GM12878 (cell line): ENCODE measurements around the gene HNRNPAB. TPM values are rescaled to one million over a fixed set of nuclear protein-coding genes. Genes with fewer than 3 reads are reported as not detected.
"Not testable (repeated sequence)": the region's sequence is repeated elsewhere in the genome, so short reads cannot be mapped to it uniquely, and the experiment has no call there.

Experiments used
- ATAC-seq: fragments of 200-7000 bp; cut with Tn5 transposase; 3 replicates; pipeline ENCODE4 v1.9.1; 2020; ENCODE audit warnings: mild to moderate bottlenecking, moderate library complexity
- BruUV-seq: library from RNA; stranded (reverse); fragments of 400-500 nt; replicated peaks from 2 replicates; lab custom pipeline; 2021; lab: Mats Ljungman, UMichigan
- CTCF ChIA-PET: fragments of 300-600 bp; sonication (Branson Sonifier 250); formaldehyde crosslinking; extraction: SDS; loops from one replicate; lab custom pipeline; 2021; ENCODE audit warnings: inconsistent platforms; lab: Yijun Ruan, JAX
- POLR2A ChIA-PET: fragments of 350-600 bp; formaldehyde crosslinking; extraction: SDS; loops from one replicate; lab custom pipeline; 2021; ENCODE audit warnings: inconsistent platforms; lab: Charles Lee
- RAD21 ChIA-PET: fragments of 300-600 bp; sonication (Branson Sonifier 250); formaldehyde crosslinking; loops from one replicate; lab custom pipeline; 2023; ENCODE audit warnings: antibody characterized with exemption; ENCODE audit not compliant: unreplicated experiment; lab: Charles Lee
- SMC1A ChIA-PET: fragments of 300-600 bp; sonication (Branson Sonifier 250); formaldehyde crosslinking; loops from one replicate; lab custom pipeline; 2023; ENCODE audit not compliant: unreplicated experiment, uncharacterized antibody; lab: Charles Lee
- DNase-seq: peaks from one replicate; pipeline ENCODE4 v3.0.0-alpha.2; 2011; ENCODE audit warnings: low read depth, low spot score
- FAIRE-seq: peaks from 3 replicates; lab custom pipeline; 2011; peaks lifted over from hg19 to GRCh38; lab: Jason Lieb, UNC
- H2AFZ ChIP-seq: 2 replicates; pipeline ENCODE4 v1.6.0; 2011; ENCODE audit warnings: low read depth, low read length, control low read depth; ENCODE audit not compliant: control insufficient read depth
- H3K27ac ChIP-seq: 2 replicates; pipeline ENCODE4 v1.5.1; 2011; ENCODE audit warnings: control low read depth; ENCODE audit not compliant: control insufficient read depth, insufficient read depth
- H3K27me3 ChIP-seq, 2 experiments: replicated peaks in 1 of 2; 2 replicates each; pipeline versions ENCODE4 v1.6.0 to v1.6.1; 2011; ENCODE audit warnings: low read length in 1 of 2; ENCODE audit not compliant: control insufficient read depth in 2 of 2, insufficient read depth in 2 of 2
- H3K36me3 ChIP-seq, 2 experiments: 2 replicates each; pipeline ENCODE4 v1.5.1; 2011; ENCODE audit warnings: low read length in 1 of 2; ENCODE audit not compliant: control insufficient read depth in 2 of 2, insufficient read depth in 2 of 2
- H3K4me1 ChIP-seq: 2 replicates; pipeline ENCODE4 v1.6.1; 2011; ENCODE audit warnings: mild to moderate bottlenecking, low read length, moderate library complexity, mixed read lengths; ENCODE audit not compliant: control insufficient read depth, insufficient read depth
- H3K4me2 ChIP-seq: 2 replicates; pipeline ENCODE4 v1.6.0; 2011; ENCODE audit warnings: control low read depth; ENCODE audit not compliant: control insufficient read depth, insufficient read depth
- H3K4me3 ChIP-seq: fragments of 200-600 bp; sonication (generic); 2 replicates; pipeline ENCODE4 v1.5.1; 2016
- H3K79me2 ChIP-seq: 2 replicates; pipeline ENCODE4 v1.6.0; 2011; ENCODE audit warnings: low read length; ENCODE audit not compliant: control insufficient read depth, insufficient read depth
- H3K9ac ChIP-seq: 2 replicates; pipeline ENCODE4 v1.8.0; 2011; ENCODE audit warnings: low read length, control low read depth, mixed read lengths; ENCODE audit not compliant: control insufficient read depth, insufficient read depth
- H3K9me3 ChIP-seq: replicated peaks from 3 replicates; pipeline ENCODE4 v1.5.1; 2011; ENCODE audit warnings: mild to moderate bottlenecking, low read length; ENCODE audit not compliant: control insufficient read depth, insufficient read depth
- H4K20me1 ChIP-seq: 2 replicates; pipeline ENCODE4 v1.6.0; 2011; ENCODE audit not compliant: control insufficient read depth, insufficient read depth
- CBFB ChIP-seq: IDR thresholded peaks from 2 replicates; pipeline ENCODE4 v1.6.1; 2016; ENCODE audit warnings: antibody characterized with exemption, low read depth
- CBX3 ChIP-seq: fragments of 200-600 bp; sonication (generic); IDR thresholded peaks from 2 replicates; pipeline ENCODE4 v1.6.1; 2016; ENCODE audit warnings: low read depth, borderline replicate concordance
- CBX5 ChIP-seq: sonication (generic); IDR thresholded peaks from 2 replicates; pipeline ENCODE4 v1.6.1; 2016; ENCODE audit warnings: low read depth, moderate library complexity, mild to moderate bottlenecking, inconsistent platforms
- CHD4 ChIP-seq: fragments of 200-600 bp; sonication (generic); IDR thresholded peaks from 2 replicates; pipeline ENCODE4 v1.6.1; 2016; ENCODE audit warnings: mild to moderate bottlenecking
- CREM ChIP-seq: IDR thresholded peaks from 2 replicates; pipeline ENCODE4 v1.6.1; 2014; ENCODE audit warnings: antibody characterized with exemption, low read depth
- EP300 ChIP-seq, 2 experiments: fragments of 150-350 bp in 1 of 2; IDR thresholded peaks; 2 replicates each; pipeline ENCODE4 v1.6.1; 2011 to 2012; ENCODE audit warnings: low read depth in 2 of 2, low read length in 2 of 2, borderline replicate concordance in 1 of 2, improper control_type of control experiment in 1 of 2, inconsistent platforms in 1 of 2; ENCODE audit not compliant: control insufficient read depth in 1 of 2
- EZH2 ChIP-seq: IDR thresholded peaks from 2 replicates; pipeline ENCODE4 v1.6.1; 2012; ENCODE audit warnings: low read depth, mild to moderate bottlenecking, control low read depth, inconsistent platforms, low read length, borderline replicate concordance; ENCODE audit not compliant: control insufficient read depth
- FOXM1 ChIP-seq: IDR thresholded peaks from 2 replicates; pipeline ENCODE4 v1.6.1; 2012; ENCODE audit warnings: low read depth, mild to moderate bottlenecking, inconsistent platforms, low read length, moderate library complexity
- GABPA ChIP-seq: IDR thresholded peaks from 2 replicates; pipeline ENCODE4 v1.6.1; 2014; ENCODE audit warnings: antibody characterized with exemption, low read depth, mild to moderate bottlenecking, inconsistent platforms
- JUNB ChIP-seq: IDR thresholded peaks from 2 replicates; pipeline ENCODE4 v1.6.1; 2016; ENCODE audit warnings: antibody characterized with exemption, mild to moderate bottlenecking
- KAT2A ChIP-seq: conservative IDR thresholded peaks from 2 replicates; pipeline ENCODE4 v1.6.1; 2011; ENCODE audit warnings: low read depth, low read length; ENCODE audit not compliant: control insufficient read depth
- LARP7 ChIP-seq: fragments of 450-650 bp; IDR thresholded peaks from 2 replicates; pipeline ENCODE4 v1.6.1; 2017; ENCODE audit warnings: mild to moderate bottlenecking
- MYC ChIP-seq: IDR thresholded peaks from 2 replicates; pipeline ENCODE4 v1.6.1; 2011; ENCODE audit warnings: mild to moderate bottlenecking, low read length, moderate library complexity, inconsistent platforms; ENCODE audit not compliant: insufficient read depth, insufficient replicate concordance, insufficient read length, severe bottlenecking
- NFYA ChIP-seq: IDR thresholded peaks from 2 replicates; pipeline ENCODE4 v1.6.1; 2011; ENCODE audit warnings: low read depth, mild to moderate bottlenecking, low read length, improper control_type of control experiment, borderline replicate concordance
- RAD21 ChIP-seq: IDR thresholded peaks from 2 replicates; pipeline ENCODE4 v1.6.1; 2011; ENCODE audit warnings: mild to moderate bottlenecking, low read depth, low read length, moderate library complexity; ENCODE audit not compliant: insufficient read depth
- SIX5 ChIP-seq: IDR thresholded peaks from 2 replicates; pipeline ENCODE4 v1.6.1; 2011; ENCODE audit warnings: mild to moderate bottlenecking, low read depth, low read length, moderate library complexity; ENCODE audit not compliant: severe bottlenecking
- STAT1 ChIP-seq: fragments of 450-650 bp; conservative IDR thresholded peaks from 2 replicates; pipeline ENCODE4 v1.6.1; 2014; ENCODE audit warnings: antibody characterized with exemption, mild to moderate bottlenecking
- WGBS: methylation state at CpG from one replicate; pipeline ENCODE4 v1.1.6; 2016; ENCODE audit warnings: low lambda C conversion rate; ENCODE audit not compliant: insufficient replicate concordance, insufficient coverage; ENCODE audit errors: missing lambda C conversion rate; 5-methylcytosine and 5-hydroxymethylcytosine counted together
- in situ Hi-C: fragments of 300-500 bp; cut with MboI; formaldehyde crosslinking; loops from 9 replicates; pipeline ENCODE4 v1.14.3; 2018; ENCODE audit warnings: mixed read lengths
- intact Hi-C: fragments of 100-400 bp; cut with micrococcal nuclease; formaldehyde crosslinking; loops from one replicate; pipeline ENCODE4 v1.14.2; 2022; ENCODE audit not compliant: unreplicated experiment
- polyA plus RNA-seq, 11 experiments: library from polyadenylated mRNA; depleted of rRNA in 4 of 11; unstranded in 6 of 11; stranded (reverse) in 5 of 11; fragments of >200 nt; fragmentation: Nextera tagmentation in 4 of 11; fragmentation: Illumina TruSeq in 1 of 11; extraction: Ambion mirVana in 4 of 11; extraction: Trizol in 1 of 11; gene quantifications; 1 replicate in 1 of 11; 2 replicates in 10 of 11; pipeline versions ENCODE4 v1.2.1 to v1.2.3, GENCODE V29; 2011 to 2016; ENCODE audit warnings: inconsistent platforms in 2 of 11, missing spikeins in 2 of 11, low read depth in 1 of 11
- total RNA-seq, 4 experiments: library from RNA; depleted of rRNA in 3 of 4; stranded (reverse); fragments of >200 nt in 3 of 4; fragmentation: Illumina TruSeq in 1 of 4; extraction: Trizol in 1 of 4; gene quantifications; 2 replicates each; pipeline versions ENCODE4 v1.2.1 to v1.2.3, GENCODE V29; 2013 to 2021
- TF ChIP-seq, protein P1 (sequence below): fragments of 450-650 bp; formaldehyde crosslinking; IDR thresholded peaks from 2 replicates; pipeline ENCODE4 v1.4.0; 2022; ENCODE audit warnings: mild to moderate bottlenecking, moderate library complexity

The HNRNPAB gene
- total and polyA plus RNA-seq, 10 of the 15 experiments (the other 5 are each of a cell fraction or from before 2014, with no cell fraction given) = 42.3 to 330 (median 230) TPM

DNA sequence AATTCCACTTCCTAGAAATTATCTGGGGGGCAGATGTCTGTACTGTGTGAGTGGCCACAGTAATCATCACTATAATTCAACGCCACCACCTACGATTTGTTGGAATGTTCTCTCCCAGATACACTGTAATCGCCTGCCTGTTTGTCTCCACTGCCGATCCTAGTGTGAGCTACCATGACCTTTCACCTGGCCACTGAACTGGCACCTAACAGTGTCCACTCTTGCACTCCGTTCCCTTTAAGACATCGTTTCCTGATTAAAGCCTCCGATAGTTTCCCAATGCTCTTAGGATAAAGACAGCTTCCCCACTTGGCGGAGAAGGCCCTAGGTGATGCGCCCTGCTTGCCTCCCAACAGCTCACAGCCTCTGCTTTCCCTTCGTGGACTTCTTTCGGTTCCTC lies 24.3 kb downstream of the HNRNPAB start:
- no peak overlapping the region for H3K9ac ChIP-seq
- no peaks in the 10 kb centered on the region for H3K9me3 ChIP-seq
- ChIA-PET SMC1A (no interaction called here), POLR2A (interaction anchor here (0.7 kb wide), 1 partner anchor 16 kb away, joined by 3 read pairs; no protein-coding TSS in a partner anchor), CTCF (interaction anchor here (0.9 kb wide), 1 partner anchor 22 kb away, joined by 4 read pairs; no protein-coding TSS in a partner anchor), RAD21 (no interaction called here)
- DNase-seq (no peak), ATAC-seq (no peak), FAIRE-seq (no peak)
- H3K4me2 ChIP-seq = no peak overlapping the region
- H3K4me3 ChIP-seq = no peak overlapping the region
- H3K27ac ChIP-seq = no peak overlapping the region
- in situ Hi-C loops = no loop called here
- no peak overlapping the region for H2AFZ ChIP-seq
- intact Hi-C loops = no loop called here
- peaks cover 10% of the 10 kb centered on the region for H3K4me1 ChIP-seq
- 90% methylated on average over 11 of the region's 11 CpGs for WGBS
- no peaks in the 10 kb centered on the region for H3K27me3 ChIP-seq
- TF ChIP-seq JUNB = no peak
- TF ChIP-seq LARP7 = no peak
- no peak for TF ChIP-seq STAT1
- no peak for TF ChIP-seq MYC
- TF ChIP-seq EP300 (IDR thresholded peaks at IDR 0.05; ENCODE audit: borderline replicate concordance in 1 of 2, control insufficient read depth in 1 of 2, low read depth in 2 of 2, low read length in 2 of 2) = no peak
- no peak for TF ChIP-seq EZH2
- TF ChIP-seq KAT2A = no peak
- TF ChIP-seq NFYA = no peak
- TF ChIP-seq CBFB = no peak
- no peak for TF ChIP-seq SIX5
- no peak for TF ChIP-seq GABPA
- no peak for TF ChIP-seq CBX3
- no peak for TF ChIP-seq CHD4
- TF ChIP-seq RAD21 = no peak
- TF ChIP-seq CREM = no peak
- TF ChIP-seq, protein P1, sequence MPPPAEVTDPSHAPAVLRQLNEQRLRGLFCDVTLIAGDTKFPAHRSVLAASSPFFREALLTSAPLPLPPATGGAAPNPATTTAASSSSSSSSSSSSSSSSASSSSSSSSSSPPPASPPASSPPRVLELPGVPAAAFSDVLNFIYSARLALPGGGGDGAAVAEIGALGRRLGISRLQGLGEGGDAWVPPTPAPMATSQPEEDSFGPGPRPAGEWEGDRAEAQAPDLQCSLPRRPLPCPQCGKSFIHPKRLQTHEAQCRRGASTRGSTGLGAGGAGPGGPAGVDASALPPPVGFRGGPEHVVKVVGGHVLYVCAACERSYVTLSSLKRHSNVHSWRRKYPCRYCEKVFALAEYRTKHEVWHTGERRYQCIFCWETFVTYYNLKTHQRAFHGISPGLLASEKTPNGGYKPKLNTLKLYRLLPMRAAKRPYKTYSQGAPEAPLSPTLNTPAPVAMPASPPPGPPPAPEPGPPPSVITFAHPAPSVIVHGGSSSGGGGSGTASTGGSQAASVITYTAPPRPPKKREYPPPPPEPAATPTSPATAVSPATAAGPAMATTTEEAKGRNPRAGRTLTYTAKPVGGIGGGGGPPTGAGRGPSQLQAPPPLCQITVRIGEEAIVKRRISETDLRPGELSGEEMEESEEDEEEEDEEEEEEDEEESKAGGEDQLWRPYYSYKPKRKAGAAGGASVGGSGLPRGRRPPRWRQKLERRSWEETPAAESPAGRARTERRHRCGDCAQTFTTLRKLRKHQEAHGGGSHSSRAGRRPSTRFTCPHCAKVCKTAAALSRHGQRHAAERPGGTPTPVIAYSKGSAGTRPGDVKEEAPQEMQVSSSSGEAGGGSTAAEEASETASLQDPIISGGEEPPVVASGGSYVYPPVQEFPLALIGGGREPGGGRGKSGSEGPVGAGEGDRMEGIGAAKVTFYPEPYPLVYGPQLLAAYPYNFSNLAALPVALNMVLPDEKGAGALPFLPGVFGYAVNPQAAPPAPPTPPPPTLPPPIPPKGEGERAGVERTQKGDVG (CRISPR knock-in tag) = no peak
- no peak for TF ChIP-seq CBX5
- TF ChIP-seq FOXM1 = no peak
- no peaks in the 10 kb centered on the region for H4K20me1 ChIP-seq
- H3K36me3 ChIP-seq = peaks cover 1 to 11% of the 10 kb centered on the region in 2 experiments
- H3K79me2 ChIP-seq = peaks cover 29% of the 10 kb centered on the region
- no TSS peak for BruUV-seq

DNA sequence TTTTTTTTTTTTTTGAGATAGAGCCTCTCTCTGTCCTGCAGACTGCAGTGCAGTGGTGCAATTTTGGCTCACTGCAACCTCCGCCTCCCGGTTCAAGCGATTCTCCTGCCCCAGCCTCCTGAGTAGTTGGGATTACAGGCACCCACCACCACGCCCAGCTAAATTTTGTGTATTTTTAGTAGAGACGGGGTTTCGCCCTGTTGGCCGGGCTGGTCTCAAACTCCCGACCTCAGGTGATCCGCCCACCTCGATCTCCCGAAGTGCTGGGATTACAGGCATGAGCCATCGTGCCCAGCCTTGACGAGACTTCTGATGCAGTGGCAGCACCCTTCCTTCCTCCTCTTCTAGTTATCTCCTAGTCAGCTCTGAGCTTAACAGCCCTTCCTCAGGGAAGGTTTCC lies 24.8 kb downstream of the HNRNPAB start:
- H3K9ac ChIP-seq, RAD21 ChIA-PET, SMC1A ChIA-PET, H3K4me2 ChIP-seq, BruUV-seq, in situ Hi-C loops, CTCF ChIA-PET, H3K27ac ChIP-seq, H4K20me1 ChIP-seq, H3K9me3 ChIP-seq, H2AFZ ChIP-seq, H3K4me3 ChIP-seq, FAIRE-seq, H3K27me3 ChIP-seq, DNase-seq, H3K36me3 ChIP-seq, intact Hi-C loops, ATAC-seq: not testable (repeated sequence)
- Histone ChIP-seq H3K4me1 (peaks cover 10% of the 10 kb centered on the region), H3K79me2 (peaks cover 29% of the 10 kb centered on the region)
- POLR2A ChIA-PET = interaction anchor here (0.7 kb wide), 1 partner anchor 16 kb away, joined by 3 read pairs; no protein-coding TSS in a partner anchor
- WGBS = 88% methylated on average over 12 of the region's 13 CpGs
